Nephron progenitor cell (in vitro differentiated cells): ENCODE measurements around the gene DCDC1.

ENCODE experiments used
- DNase-seq: peaks from one replicate; pipeline ENCODE4 v3.0.0; 2021
- H3K27ac Mint-ChIP-seq: 2 replicates; pipeline ENCODE4 v1.8.0; 2021; ENCODE audit warnings: mild to moderate bottlenecking, moderate library complexity, mixed read lengths
- H3K27me3 Mint-ChIP-seq: 2 replicates; pipeline ENCODE4 v1.8.0; 2021; ENCODE audit warnings: mild to moderate bottlenecking, low read depth, mixed read lengths; ENCODE audit not compliant: poor library complexity
- H3K36me3 Mint-ChIP-seq: 2 replicates; pipeline ENCODE4 v1.8.0; 2021; ENCODE audit warnings: low read depth, mixed read lengths
- H3K4me1 Mint-ChIP-seq: 2 replicates; pipeline ENCODE4 v1.8.0; 2021; ENCODE audit warnings: mixed read lengths
- H3K4me3 Mint-ChIP-seq: 2 replicates; pipeline ENCODE4 v1.8.0; 2021; ENCODE audit warnings: mild to moderate bottlenecking, moderate library complexity, mixed read lengths
- H3K9me3 Mint-ChIP-seq: 2 replicates; pipeline ENCODE4 v1.8.0; 2021; ENCODE audit warnings: mild to moderate bottlenecking, moderate library complexity, mixed read lengths
- CTCF ChIP-seq: fragments of 200-600 bp; sonication (generic); IDR thresholded peaks from 2 replicates; pipeline ENCODE4 v1.5.0; 2021; ENCODE audit warnings: antibody characterized with exemption

DCDC1 gene

GRCh38 chr11:31030138-31030792, 339.3 kb downstream of the DCDC1 start:
- H3K36me3 Mint-ChIP-seq: no peaks in the 10 kb centered on the region
- no peaks in the 10 kb centered on the region for H3K27me3 Mint-ChIP-seq
- no peak overlapping the region for H3K4me3 Mint-ChIP-seq
- no peaks in the 10 kb centered on the region for H3K4me1 Mint-ChIP-seq
- DNase-seq: no peak
- TF ChIP-seq CTCF: no peak
- H3K9me3 Mint-ChIP-seq: no peaks in the 10 kb centered on the region
- no peak overlapping the region for H3K27ac Mint-ChIP-seq

- H3K4me1 Mint-ChIP-seq: no peaks in the 10 kb centered on the region
- no peak for DNase-seq
- no peak overlapping the region for H3K27ac Mint-ChIP-seq
- no peaks in the 10 kb centered on the region for H3K27me3 Mint-ChIP-seq
- no peak overlapping the region for H3K4me3 Mint-ChIP-seq
- no peaks in the 10 kb centered on the region for H3K36me3 Mint-ChIP-seq
- no peak for TF ChIP-seq CTCF
- H3K9me3 Mint-ChIP-seq: no peaks in the 10 kb centered on the region
Measured at GRCh38 chr11:31026315-31026714, 343.2 kb downstream of the DCDC1 start.

- Mint-ChIP-seq H3K27me3 (no peaks in the 10 kb centered on the region), H3K36me3 (no peaks in the 10 kb centered on the region), H3K4me3 (no peak overlapping the region), H3K9me3 (no peaks in the 10 kb centered on the region), H3K4me1 (no peaks in the 10 kb centered on the region), H3K27ac (no peak overlapping the region)
- DNase-seq: no peak
- no peak for TF ChIP-seq CTCF
Measured at GRCh38 chr11:31022080-31022479, 347.5 kb downstream of the DCDC1 start.

GRCh38 chr11:31019786-31020185, 349.8 kb downstream of the DCDC1 start:
- Mint-ChIP-seq H3K9me3 (no peaks in the 10 kb centered on the region), H3K27ac (no peak overlapping the region), H3K4me3 (no peak overlapping the region), H3K36me3 (no peaks in the 10 kb centered on the region), H3K4me1 (no peaks in the 10 kb centered on the region), H3K27me3 (no peaks in the 10 kb centered on the region)
- no peak for TF ChIP-seq CTCF
- no peak for DNase-seq

GRCh38 chr11:31005202-31005601, 364.3 kb downstream of the DCDC1 start:
- no peaks in the 10 kb centered on the region for H3K9me3 Mint-ChIP-seq
- no peaks in the 10 kb centered on the region for H3K4me1 Mint-ChIP-seq
- H3K4me3 Mint-ChIP-seq: no peak overlapping the region
- no peak for TF ChIP-seq CTCF
- H3K27me3 Mint-ChIP-seq: peaks cover 4% of the 10 kb centered on the region
- no peaks in the 10 kb centered on the region for H3K36me3 Mint-ChIP-seq
- DNase-seq: no peak
- H3K27ac Mint-ChIP-seq: no peak overlapping the region

- H3K27me3 Mint-ChIP-seq: peaks cover 4% of the 10 kb centered on the region
- no peak for DNase-seq
- no peak for TF ChIP-seq CTCF
- H3K4me3 Mint-ChIP-seq: no peak overlapping the region
- no peaks in the 10 kb centered on the region for H3K9me3 Mint-ChIP-seq
- H3K36me3 Mint-ChIP-seq: no peaks in the 10 kb centered on the region
- no peak overlapping the region for H3K27ac Mint-ChIP-seq
- H3K4me1 Mint-ChIP-seq: no peaks in the 10 kb centered on the region
Measured at GRCh38 chr11:31001427-31001826, 368.1 kb downstream of the DCDC1 start.
